Thyroid gland (tissue), 4 donors: ENCODE measurements around the gene NFYC. TPM values are rescaled to one million over a fixed set of nuclear protein-coding genes. Genes with fewer than 3 reads are reported as not detected.

Source experiments
- DNase-seq, 2 donors: peaks; one replicate each; pipeline ENCODE4 v3.0.0-alpha.2; 2019
- H3K27ac ChIP-seq, 3 donors: fragments of 200-600 bp; sonication (generic); 1 replicate in 2 of 3; 2 replicates in 1 of 3; pipeline ENCODE4 v1.5.1; 2016 to 2019; ENCODE audit warnings: mild to moderate bottlenecking in 1 of 3, moderate library complexity in 1 of 3
- H3K27me3 ChIP-seq: fragments of 200-600 bp; sonication (generic); one replicate; pipeline ENCODE4 v1.5.1; 2019
- H3K36me3 ChIP-seq, 2 donors: fragments of 200-600 bp; sonication (generic); one replicate each; pipeline ENCODE4 v1.5.1; 2016 to 2019
- H3K4me1 ChIP-seq, 2 donors: fragments of 200-600 bp; sonication (generic); one replicate each; pipeline ENCODE4 v1.5.1; 2017 to 2019
- H3K4me3 ChIP-seq, 3 donors: fragments of 200-600 bp; sonication (generic); replicated peaks in 1 of 3; 1 replicate in 2 of 3; 2 replicates in 1 of 3; pipeline ENCODE4 v1.5.1; 2016; ENCODE audit warnings: mild to moderate bottlenecking in 1 of 3
- H3K9me3 ChIP-seq: fragments of 200-600 bp; sonication (generic); one replicate; pipeline ENCODE4 v1.5.1; 2017
- POLR2A ChIP-seq, 2 donors: fragments of 450-650 bp; IDR thresholded peaks; one replicate each; pipeline ENCODE4 v1.6.1; 2017; ENCODE audit warnings: antibody characterized with exemption in 2 of 2, mild to moderate bottlenecking in 2 of 2, moderate library complexity in 1 of 2
- WGBS, 2 donors: methylation state at CpG; one replicate each; pipeline ENCODE4 v1.1.5; 2017; 5-methylcytosine and 5-hydroxymethylcytosine counted together
- intact Hi-C: fragments of 100-400 bp; cut with DNase I; formaldehyde crosslinking; loops from one replicate; pipeline ENCODE4 v1.15.1; 2023
- total RNA-seq, 4 donors: library from RNA; depleted of rRNA; stranded (reverse); fragments of >200 nt; gene quantifications; one replicate each; pipeline ENCODE4 v1.2.3, GENCODE V29; 2016
- TF ChIP-seq, protein P1 (sequence below), 6 experiments: fragments of 200-600 bp in 3 of 6; fragments of 450-650 bp in 3 of 6; sonication (generic) in 3 of 6; IDR thresholded peaks; one replicate each; pipeline ENCODE4 v1.5.1; 2016 to 2019; ENCODE audit warnings: antibody characterized with exemption in 6 of 6, mild to moderate bottlenecking in 2 of 6, inconsistent platforms in 1 of 6, moderate library complexity in 1 of 6

The NFYC gene
- total RNA-seq, 4 donors from 2014 or later, result 70.5 to 175 (median 96.7) TPM

DNA sequence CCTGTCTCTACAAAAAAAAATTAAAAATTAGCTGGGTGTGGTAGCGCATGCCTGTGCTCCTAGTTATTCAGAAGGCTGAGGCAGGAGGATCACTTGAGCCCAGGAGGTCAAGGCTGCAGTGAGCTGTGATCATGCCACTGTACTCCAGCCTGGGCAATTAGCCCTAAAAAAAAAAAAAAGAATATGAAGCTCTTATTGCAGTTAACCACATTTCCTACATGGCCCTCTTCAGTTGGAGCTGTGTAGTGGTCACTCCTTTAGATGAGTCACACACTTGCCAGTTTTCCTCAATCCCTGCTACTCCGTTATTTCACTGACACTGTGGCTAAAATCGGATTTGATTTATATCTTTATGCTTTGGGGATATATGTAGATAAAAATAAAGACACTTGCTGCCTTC lies 11.8 kb downstream of the NFYC start:
- no peak overlapping the region for H3K4me3 ChIP-seq
- no peak for DNase-seq
- H3K27me3 ChIP-seq, result no peaks in the 10 kb centered on the region
- H3K4me1 ChIP-seq, result peaks cover 32 to 42% of the 10 kb centered on the region in 2 donors
- intact Hi-C loops, result no loop called here
- H3K27ac ChIP-seq, result no peak overlapping the region
- TF ChIP-seq, protein P1, sequence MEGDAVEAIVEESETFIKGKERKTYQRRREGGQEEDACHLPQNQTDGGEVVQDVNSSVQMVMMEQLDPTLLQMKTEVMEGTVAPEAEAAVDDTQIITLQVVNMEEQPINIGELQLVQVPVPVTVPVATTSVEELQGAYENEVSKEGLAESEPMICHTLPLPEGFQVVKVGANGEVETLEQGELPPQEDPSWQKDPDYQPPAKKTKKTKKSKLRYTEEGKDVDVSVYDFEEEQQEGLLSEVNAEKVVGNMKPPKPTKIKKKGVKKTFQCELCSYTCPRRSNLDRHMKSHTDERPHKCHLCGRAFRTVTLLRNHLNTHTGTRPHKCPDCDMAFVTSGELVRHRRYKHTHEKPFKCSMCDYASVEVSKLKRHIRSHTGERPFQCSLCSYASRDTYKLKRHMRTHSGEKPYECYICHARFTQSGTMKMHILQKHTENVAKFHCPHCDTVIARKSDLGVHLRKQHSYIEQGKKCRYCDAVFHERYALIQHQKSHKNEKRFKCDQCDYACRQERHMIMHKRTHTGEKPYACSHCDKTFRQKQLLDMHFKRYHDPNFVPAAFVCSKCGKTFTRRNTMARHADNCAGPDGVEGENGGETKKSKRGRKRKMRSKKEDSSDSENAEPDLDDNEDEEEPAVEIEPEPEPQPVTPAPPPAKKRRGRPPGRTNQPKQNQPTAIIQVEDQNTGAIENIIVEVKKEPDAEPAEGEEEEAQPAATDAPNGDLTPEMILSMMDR (IDR thresholded peaks at IDR 0.05), result no peak
- no peak for TF ChIP-seq POLR2A (IDR thresholded peaks at IDR 0.05)
- no peaks in the 10 kb centered on the region for H3K36me3 ChIP-seq
- H3K9me3 ChIP-seq, result no peaks in the 10 kb centered on the region
- WGBS, 2 donors, result 69 to 94% methylated on average over 3 of the region's 3 CpGs

DNA sequence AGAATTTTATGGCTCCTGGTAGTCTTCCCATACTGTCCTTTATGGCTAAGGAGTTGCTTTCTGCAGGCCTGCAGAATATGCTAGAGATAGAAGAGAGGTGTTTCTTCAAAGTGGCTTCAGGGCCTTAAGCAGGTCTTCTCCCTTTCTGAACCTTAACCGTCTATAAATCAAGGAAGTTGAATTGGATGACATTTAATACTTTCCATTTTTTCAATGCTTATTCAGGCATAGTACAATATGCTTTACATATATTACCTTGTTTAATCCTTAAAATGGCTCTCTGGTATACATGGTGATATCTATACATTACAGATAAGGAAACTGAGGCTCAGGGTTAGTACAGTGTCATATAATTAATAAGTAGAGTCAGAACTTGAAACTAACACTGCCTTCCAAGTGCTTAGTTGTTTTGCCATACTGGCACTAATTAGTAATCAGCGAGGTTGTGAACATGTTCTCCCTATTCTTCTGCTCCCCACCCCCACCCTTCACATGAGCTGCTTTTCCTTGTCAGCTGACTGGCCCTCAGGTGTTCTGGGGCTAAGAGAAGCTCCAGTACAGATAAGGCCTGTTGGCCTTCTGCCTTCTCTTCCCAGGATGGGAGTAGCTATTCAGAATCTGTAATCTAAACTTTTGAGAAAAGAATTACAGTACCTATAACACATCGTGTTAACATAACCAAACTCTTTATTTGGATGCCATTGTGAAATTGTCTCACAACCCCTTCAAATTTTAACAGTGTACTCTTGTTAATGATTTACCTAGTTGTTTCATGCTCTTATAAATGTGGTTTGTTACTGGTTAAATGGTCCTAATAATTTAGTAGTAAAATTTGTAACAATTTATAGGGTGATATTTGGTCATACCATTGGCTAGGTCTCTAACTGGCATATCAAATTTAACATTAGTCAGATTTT lies 13.6 kb downstream of the NFYC start:
- TF ChIP-seq, protein P1 (IDR thresholded peaks at IDR 0.05), result no peak
- TF ChIP-seq POLR2A (IDR thresholded peaks at IDR 0.05), result no peak
- Histone ChIP-seq H3K27me3 (no peaks in the 10 kb centered on the region), H3K27ac (peak overlapping the region in 1 of 3 donors; percentile 49), H3K9me3 (no peaks in the 10 kb centered on the region), H3K4me1 (peaks cover 37 to 45% of the 10 kb centered on the region in 2 donors), H3K36me3 (no peaks in the 10 kb centered on the region), H3K4me3 (no peak overlapping the region)
- intact Hi-C loops, result no loop called here
- WGBS, 2 donors, result 86% methylated on average over 3 of the region's 3 CpGs
- DNase-seq, result no peak

GRCh38 chr1:40706626-40707025 lies 15.1 kb downstream of the NFYC start:
- WGBS, 2 donors, result 96 to 97% methylated on average over 4 of the region's 4 CpGs
- peaks cover 42 to 53% of the 10 kb centered on the region in 2 donors for H3K4me1 ChIP-seq
- TF ChIP-seq, protein P1 (IDR thresholded peaks at IDR 0.05), result no peak
- no peak for TF ChIP-seq POLR2A (IDR thresholded peaks at IDR 0.05)
- no peaks in the 10 kb centered on the region for H3K9me3 ChIP-seq
- no peaks in the 10 kb centered on the region for H3K27me3 ChIP-seq
- H3K4me3 ChIP-seq, result no peak overlapping the region
- H3K36me3 ChIP-seq, result no peaks in the 10 kb centered on the region
- H3K27ac ChIP-seq, result no peak overlapping the region
- DNase-seq, result no peak
- intact Hi-C loops, result no loop called here

DNA sequence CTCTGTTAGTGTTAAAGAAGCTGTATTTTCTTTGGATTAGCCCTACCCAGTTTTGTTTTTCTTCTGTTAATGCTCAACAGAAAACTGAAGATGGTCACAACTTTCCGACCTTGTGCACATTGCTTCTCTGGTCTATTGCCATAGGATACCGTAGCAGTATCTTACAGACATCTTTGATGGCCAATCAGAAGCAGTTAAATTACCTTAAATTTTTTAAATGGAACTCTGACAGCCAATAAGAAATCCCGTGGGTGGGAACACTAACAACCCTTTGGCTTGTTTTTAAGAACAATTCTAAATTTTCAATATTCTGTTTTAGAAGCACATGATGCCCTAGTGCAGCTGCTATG lies 17.2 kb downstream of the NFYC start:
- H3K9me3 ChIP-seq, result no peaks in the 10 kb centered on the region
- intact Hi-C loops, result no loop called here
- H3K27ac ChIP-seq, result peak overlapping the region; percentile 86 to 95 (median 87)
- peak overlapping the region in 1 of 3 donors; percentile 33 for H3K4me3 ChIP-seq
- 3 to 8% methylated on average over 3 of the region's 3 CpGs for WGBS, 2 donors
- H3K36me3 ChIP-seq, result no peaks in the 10 kb centered on the region
- H3K27me3 ChIP-seq, result no peaks in the 10 kb centered on the region
- no peak for DNase-seq
- no peak for TF ChIP-seq POLR2A (IDR thresholded peaks at IDR 0.05)
- TF ChIP-seq, protein P1 (IDR thresholded peaks at IDR 0.05), result no peak
- H3K4me1 ChIP-seq, result peaks cover 46 to 56% of the 10 kb centered on the region in 2 donors

- peak; percentile 89 to 90 for DNase-seq
- Histone ChIP-seq H3K4me1 (peaks cover 47 to 51% of the 10 kb centered on the region in 2 donors), H3K27me3 (no peaks in the 10 kb centered on the region), H3K9me3 (no peaks in the 10 kb centered on the region), H3K27ac (peak overlapping the region; percentile 86 to 95 (median 87)), H3K36me3 (no peaks in the 10 kb centered on the region), H3K4me3 (peak overlapping the region; percentile 9 to 37 (median 33))
- TF ChIP-seq POLR2A (IDR thresholded peaks at IDR 0.05), result peak; percentile 78 to 97
- TF ChIP-seq, protein P1 (IDR thresholded peaks at IDR 0.05), result peak in 1 of 6 experiments; percentile 13
- intact Hi-C loops, result no loop called here
- 1 to 2% methylated on average over 10 of the region's 10 CpGs for WGBS, 2 donors
Observed at GRCh38 chr1:40709100-40709801, 17.7 kb downstream of the NFYC start.
